ENCODE results near the gene PRDM2.

- no peak for TF ChIP-seq SIX1 (CRISPR knock-in tag; IDR thresholded peaks at IDR 0.05; ENCODE audit: borderline replicate concordance)
- no peak for TF ChIP-seq HDAC2 (CRISPR knock-in tag; IDR thresholded peaks at IDR 0.05)
- no peak for TF ChIP-seq RBAK (CRISPR knock-in tag; IDR thresholded peaks at IDR 0.05)
- no peak for TF ChIP-seq RXRA (CRISPR knock-in tag; IDR thresholded peaks at IDR 0.05)
- TF ChIP-seq ZSCAN30 (CRISPR knock-in tag; IDR thresholded peaks at IDR 0.05), result no peak
- no peak for TF ChIP-seq ZNF782 (CRISPR knock-in tag; IDR thresholded peaks at IDR 0.05; ENCODE audit: borderline replicate concordance)
- no peak for TF ChIP-seq ZFP41 (CRISPR knock-in tag; IDR thresholded peaks at IDR 0.05; ENCODE audit: borderline replicate concordance)
- no peak for TF ChIP-seq JUN (CRISPR knock-in tag; IDR thresholded peaks at IDR 0.05)
Observed at GRCh38 chr1:13774121-13774520, 74.1 kb downstream of the PRDM2 start.

Data from HepG2 (cell line).